Activated T-helper 9 cell treated with anti-CD3 and anti-CD28 coated beads, Interleukin-2, amount 50 U/mL, for 16 hours (primary cell): ENCODE measurements around the gene MYLK4.

Experiments
- DNase-seq: peaks from one replicate; pipeline ENCODE4 v3.0.0-alpha.2; 2020; ENCODE audit warnings: low read depth

MYLK4 gene

DNA sequence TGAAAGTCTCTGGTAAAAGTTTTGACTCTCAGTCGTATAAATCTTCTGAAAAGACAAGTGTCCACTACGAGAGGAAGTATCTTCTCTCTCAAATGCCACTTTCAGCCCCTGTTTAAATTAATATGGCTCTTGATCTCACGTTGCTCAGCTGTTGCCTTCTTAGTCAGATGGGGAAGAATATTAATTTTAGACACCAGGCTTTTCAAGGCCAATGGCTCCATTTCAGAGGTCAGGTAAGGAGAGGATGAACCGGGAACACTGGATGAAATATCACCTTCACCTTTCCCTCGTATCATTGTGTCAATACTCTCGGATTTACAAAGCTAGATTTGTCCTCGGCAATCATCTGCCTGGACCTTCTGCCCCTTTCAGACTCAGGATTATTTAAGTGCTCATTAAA lies at the start of gene MYLK4:
MYLK4 (minus strand) TSS at position 91 of the 400 bp plus-strand sequence. CDS start 1,628 bp downstream, outside the sequence.
- DNase-seq = no peak

DNA sequence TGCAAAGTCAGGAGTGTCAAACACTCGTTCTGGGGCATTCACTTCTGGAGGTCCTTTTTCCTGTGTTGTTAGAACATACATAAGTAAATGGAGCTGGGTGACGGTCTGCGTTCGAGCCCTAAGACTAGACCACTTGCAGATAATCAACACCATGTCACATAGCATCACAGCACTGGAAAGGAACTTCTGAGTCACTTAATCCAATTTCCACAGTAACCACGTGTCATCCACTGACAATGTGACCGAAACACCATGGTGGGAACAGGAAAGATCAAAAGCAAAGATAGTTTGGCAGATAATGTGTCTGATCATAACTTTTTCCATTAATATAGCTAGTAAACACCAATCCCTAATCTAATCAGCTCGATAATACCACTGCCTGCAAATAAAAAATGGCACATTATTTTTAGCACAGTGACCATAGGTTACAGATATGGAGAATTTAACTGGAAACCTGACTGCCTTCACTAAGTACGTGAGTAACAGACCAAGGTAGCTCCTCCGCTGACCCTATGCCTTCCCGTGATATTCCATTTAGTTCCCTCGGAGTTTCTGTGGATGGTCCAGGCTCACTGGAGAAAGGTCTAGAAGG lies 49.3 kb upstream of the MYLK4 start:
- DNase-seq = no peak

DNA sequence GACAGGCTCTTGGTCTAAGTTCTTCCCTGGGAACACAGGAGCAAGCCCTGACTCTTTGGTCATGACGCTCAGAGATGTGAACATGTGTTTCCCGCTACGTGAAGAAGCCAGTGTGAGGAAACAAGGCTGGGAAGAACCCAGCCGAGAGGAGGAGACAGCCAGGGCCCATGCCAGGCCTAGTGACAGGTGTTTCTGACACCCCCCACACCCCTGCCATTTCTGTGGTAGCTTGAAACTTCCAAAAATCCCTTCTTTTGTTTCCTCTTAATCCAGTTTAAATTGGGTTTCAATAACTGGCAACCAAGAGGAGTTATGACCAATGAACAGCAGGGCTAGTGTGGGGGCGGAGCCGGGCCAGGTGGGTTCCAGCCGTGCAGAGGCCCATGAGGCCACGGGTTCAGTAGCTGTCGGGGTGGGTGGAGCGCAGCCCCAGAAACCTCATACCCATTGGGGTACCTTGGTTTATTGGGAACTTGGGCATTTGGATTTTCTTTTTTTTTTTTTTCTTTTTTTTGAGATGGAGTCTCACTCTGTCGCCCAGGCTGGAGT lies 47.9 kb upstream of the MYLK4 start:
- no peak for DNase-seq

DNA sequence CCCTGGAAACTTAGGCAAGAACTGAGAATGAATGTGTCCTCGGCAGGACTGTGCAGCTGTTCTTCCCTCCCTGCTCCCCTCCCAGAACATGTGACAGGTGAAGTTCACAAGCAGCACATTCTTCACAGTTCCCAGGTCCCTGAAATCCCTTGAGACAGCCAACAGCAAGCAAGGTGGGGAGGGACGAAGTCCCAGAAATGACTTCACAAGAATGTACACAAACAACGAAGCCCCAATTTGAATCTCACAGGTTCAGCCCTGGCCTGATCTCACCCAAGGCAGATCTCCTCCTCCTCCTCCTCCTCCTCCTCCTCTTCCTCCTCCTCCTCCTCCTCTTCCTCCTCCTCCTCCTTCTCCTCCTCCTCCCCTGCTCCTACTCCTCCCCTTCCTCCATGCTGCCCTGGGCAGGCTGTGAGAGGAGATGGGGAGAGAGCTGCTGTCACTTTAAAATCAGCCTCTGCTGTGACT lies 46.9 kb upstream of the MYLK4 start:
- DNase-seq = no peak

DNA sequence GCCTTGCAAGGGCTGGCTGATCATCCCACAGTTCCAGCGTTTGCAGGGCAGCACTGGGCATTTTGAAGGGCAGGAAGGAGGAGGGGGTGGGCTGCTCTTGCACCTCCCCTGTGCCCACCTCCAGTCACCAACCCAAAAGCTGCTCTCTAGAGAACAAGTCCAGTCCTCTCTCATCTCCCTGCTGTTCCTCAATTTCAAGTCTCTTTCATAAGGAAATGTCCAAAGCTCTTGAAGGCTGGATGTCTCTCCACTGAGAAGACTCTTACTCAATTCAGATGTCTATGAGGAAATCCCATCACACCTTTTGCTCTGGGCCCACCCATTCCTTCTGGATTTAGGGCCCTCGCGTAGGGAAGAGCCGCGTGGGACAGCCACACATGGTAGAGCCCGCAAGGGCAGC lies 46.1 kb upstream of the MYLK4 start:
- DNase-seq = no peak

DNA sequence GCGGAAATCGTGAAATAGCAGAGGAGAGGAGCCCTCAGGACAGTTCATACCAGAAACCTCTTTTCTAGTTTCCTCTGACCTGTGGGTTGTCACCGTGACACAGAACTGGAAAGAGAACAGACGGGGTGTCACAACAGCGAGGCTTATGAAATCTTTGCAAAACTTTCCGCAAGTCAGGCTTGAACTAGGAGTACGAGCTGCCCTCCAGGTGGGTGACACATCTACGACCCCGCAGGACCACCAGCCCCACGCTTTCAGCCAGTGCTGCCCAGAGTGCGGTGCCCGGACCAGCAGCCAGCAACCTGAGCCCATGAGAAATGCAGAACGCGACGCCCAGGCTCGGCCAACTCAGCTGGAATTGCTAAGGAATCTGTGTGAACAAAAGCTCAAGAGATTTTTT lies 45.2 kb upstream of the MYLK4 start:
- no peak for DNase-seq

DNA sequence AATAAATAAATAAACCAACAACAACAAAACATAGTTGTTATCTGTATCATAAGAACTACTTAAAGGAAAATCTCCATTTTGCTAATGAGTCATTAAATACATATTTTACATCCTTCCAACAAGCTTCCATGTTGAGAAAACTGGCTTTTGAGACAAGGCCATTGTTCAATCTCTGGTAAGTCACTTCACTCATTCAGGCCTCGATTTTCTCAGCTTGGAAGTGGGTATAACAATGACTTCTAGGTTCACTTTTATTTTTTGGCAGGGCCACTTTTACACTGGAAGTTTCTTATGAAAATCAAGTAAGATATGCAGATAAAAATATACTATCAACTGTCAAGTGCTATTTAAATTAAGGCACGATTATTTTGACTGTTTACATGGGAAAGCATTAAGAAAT lies 44.4 kb upstream of the MYLK4 start:
- no peak for DNase-seq

DNA sequence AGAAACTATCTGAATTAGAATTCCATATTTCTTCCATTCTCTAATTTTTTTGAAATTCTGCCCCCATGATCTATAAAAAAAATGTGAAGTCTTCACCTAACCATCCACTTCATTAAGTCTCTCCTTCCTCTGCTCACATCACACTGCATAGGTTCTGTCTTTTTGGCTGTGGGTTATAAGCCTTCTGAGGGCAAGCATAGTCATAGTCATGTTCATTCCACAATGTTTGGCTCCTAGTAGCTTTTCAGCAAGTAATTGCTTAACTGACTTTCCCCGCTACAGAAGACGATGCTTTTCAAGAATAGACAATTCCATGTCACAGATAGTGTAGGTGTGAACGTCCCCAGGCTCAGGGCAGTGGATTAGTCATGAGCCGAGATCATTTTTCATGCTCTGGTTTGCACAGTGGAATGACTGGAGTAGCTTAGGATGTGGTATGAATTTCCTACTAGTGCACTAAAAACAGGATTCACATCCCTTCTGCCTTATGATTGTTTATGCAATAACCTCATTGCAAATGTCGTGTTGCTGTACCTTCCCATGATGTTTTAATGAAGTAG lies 43.5 kb upstream of the MYLK4 start:
- DNase-seq = no peak

DNA sequence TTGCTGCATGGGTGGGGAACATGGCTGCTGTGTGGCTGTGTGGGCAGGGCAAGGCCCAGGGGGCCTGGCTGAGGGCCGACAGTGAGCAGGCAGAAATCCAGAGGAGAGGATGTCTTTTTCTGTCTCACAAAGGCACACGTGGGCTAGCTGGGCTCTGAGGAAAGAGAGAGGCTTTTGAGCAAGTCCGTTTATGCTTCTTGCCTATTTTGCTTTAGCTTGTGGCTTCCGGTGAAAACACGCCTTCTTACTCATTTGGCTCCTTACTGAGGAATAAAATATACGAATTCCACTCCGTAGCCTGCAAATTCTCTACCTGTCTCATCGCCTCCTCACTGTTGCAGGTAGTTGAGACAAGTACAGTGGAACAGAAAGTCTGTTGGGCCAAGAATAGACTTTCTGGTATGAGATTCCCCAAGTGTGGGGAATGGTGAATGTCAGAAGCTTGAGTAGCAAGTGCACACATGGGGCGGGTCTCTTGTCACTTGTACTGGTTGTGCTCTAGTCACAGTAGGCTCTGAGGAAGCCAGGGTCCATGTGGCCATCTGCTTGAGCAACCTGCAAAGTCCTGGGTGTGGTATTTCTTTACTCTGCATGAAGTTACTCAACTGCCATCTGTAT lies 42.9 kb upstream of the MYLK4 start:
- DNase-seq = no peak

DNA sequence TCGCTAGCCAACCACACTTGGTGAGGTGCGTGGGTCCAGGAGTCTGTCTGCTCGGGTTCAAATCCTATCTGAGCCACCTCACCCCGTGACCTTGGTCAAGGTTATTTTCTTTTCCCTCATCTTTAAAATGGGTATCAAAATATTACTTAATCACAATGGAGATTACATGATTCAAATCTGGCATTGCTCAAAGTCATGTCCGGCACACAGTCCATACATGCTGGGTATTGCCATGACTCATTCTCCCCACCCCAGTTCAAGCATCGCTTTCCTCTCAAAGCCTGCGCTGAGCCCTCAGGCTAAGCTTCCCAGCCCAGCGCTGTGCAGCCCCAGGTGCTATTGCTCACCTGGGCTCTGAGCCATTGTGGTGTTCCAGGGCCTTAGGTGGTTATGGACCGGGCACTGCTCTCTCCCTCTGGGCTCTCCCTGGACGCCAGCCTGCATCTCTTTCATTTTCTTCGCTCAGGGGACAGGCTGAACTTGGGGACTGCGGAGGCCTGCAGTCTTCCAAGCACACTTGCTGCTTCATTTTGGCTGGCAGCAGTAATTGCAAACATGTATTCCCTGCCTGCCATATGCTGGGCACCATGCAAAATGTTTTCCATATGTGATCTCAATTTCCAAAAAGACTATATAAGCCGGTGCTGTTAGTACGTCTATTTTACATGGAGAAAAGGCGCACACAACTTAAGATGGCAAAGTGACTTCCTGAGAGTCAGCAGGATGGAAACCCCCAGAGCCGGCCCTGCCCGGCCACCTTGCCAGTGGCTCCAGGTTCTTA lies 41.8 kb upstream of the MYLK4 start:
- DNase-seq = no peak

DNA sequence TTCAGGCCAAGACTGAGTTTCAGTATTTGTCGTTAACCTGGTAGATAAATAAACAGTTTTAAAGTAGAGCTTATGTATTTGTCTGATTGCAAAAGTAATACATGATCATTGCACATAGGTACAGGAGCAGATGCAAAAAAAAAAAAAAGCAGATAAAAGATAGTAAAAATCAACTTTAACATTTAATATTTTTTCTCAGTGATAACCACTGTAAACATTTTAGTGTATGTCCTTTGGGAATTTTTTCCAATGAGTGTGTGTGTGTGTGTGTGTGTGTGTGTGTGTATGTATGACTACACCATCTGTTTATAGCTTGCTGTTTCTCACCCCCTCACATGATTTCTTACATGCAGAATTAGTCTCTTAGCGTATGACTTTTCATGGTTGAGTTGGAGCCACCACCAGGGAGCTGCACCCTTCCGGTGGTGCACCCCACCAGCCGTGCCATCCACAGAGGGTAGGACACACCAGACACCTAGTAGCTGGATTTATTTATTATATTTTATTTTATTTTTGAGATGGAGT lies 40.8 kb upstream of the MYLK4 start:
- DNase-seq = no peak

DNA sequence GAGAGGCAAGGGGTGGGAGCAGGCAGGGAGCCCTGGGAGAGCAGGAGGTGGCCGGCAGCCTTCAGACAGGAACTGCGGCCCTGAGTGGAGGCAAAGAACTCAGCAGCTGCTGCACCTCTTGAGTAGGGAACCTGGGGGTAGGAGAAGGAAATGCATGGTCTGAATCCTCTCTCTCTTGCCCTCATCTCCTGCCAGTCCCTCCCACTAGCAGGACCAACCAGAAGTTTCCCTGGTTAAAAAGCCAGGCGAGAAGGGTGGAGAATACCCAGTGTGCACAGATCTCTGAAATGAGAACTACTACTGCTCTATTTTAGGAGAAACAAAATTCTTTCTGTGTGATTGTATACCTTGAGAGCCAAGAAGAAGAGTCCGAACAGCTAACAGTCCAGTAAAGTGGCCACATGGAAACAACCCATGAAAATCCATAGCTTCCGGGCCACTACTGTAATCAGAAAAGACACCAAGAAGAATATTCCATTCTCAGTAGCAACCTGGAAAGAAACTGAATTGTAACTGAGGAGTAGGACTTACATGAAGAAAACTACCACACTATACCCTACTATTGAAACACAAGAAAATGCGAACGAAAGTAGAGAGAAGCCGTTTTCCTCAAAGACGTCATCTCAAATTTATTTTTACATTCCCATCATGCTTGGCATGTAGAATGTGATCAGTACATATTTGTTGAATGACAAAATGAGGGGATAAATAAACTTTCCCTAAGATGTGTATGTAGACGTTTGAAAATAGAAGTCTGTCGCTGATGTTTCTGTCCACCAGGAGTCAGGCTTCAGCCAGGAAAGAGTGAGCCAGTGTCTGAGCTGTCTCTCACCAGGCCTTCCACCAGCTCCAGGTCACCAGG lies 40.1 kb upstream of the MYLK4 start:
- DNase-seq = no peak

DNA sequence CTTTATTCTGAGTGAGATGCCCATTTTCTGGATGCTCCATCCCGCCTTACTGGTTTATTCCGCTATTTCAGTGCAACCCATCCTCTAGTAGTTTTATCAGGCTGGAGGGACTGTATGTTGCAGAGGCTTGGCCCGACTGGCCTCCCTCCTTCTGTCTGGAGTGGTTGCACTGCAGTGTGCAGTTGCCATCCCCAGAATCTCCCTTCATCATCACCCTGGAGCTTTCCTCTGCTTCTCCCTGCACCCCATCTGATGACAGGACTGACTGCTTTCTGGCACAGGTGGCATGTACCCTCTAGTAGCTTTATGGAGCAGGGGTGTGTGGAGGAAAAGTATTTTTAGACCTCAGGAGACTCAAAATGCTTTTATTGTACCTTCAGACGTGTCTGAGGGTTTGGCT lies 35.5 kb upstream of the MYLK4 start:
- no peak for DNase-seq

DNA sequence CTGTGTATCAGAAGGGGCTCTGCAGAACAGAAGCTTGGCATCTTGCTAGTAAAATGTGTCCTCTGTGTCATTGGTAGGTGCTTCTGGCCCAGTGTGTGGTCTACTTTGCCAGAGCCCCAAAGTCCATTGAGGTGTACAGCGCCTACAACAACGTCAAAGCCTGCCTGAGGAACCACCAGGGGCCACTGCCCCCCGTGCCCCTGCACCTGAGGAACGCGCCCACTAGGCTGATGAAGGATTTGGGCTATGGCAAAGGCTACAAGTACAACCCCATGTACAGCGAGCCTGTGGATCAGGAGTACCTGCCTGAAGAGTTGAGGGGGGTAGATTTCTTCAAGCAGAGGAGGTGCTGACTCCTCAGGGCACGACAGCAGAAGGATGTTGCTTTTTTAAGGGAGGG lies 34.2 kb upstream of the MYLK4 start:
- no peak for DNase-seq

DNA sequence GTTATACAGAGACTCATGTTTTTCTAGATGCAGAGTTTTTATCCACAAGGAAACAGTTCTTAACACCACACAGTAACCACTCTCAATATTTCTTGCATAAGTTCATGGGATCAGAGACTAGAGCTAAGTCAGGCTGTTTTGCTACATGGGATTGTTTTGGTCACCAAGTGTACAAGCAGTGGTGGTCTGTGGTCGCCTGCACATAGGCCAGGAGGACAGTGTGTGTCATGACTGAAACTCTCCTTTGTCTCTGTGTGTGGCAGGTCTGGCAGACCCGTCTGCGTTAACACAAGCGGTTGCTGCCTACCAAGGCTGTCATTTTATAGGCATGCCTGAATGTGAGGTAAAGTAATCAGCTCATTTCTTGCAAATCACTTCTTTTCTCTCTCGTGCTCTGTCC lies 33.3 kb upstream of the MYLK4 start:
- no peak for DNase-seq

DNA sequence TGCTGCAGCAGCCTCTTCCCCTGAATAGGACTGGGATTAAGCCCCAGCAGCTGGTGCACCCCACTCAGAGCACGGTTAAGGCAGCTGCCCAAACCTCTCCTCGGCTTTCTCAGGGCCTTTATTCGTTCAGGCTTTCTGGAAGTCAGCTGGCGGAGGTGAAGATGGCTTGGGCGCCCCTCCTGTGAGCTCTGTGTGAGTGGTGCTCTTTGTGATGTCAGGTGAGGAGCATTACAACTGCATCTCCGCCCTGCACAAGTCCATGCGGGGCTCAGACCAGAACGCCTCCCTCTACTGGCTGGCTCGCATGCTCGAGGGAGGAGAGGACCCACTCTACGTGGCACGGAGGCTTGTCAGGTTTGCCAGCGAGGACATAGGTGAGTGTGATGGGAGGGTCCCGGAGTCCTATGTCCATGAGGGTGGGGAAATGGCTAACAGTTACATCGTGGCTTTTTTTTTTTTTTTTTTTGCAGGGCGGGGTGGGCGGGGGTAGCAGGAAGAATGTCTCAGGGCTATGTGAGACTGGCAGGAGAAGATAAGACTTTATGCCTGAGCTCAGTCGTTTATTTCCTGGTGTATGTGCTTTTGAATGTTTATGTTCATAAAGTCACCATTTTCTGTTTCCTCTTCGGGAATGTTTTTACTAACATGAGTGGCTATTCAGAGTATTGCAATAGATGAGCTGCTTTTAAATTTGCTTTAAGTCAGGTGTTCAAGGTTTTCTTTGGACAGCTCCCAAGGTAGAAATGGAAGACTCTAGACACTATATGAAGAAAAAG lies 32.7 kb upstream of the MYLK4 start:
- DNase-seq = no peak

DNA sequence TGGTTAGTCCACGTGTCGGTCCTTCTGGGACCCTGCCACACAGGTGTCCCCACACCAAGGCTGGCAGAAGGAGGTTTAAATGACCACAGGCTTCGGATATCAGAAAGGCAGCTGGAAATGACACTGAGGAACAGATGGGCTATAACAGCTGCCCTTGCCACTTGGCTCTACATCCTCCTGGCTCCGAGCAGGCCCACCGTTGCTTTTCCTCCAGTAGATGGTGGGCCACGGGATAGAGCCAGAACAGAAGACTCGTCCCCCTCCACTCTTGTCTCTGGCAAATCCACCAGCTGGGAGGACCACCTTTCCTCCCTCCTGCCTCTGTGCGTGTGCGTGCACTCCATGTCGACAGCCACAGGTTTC lies 32.1 kb upstream of the MYLK4 start:
- no peak for DNase-seq

DNA sequence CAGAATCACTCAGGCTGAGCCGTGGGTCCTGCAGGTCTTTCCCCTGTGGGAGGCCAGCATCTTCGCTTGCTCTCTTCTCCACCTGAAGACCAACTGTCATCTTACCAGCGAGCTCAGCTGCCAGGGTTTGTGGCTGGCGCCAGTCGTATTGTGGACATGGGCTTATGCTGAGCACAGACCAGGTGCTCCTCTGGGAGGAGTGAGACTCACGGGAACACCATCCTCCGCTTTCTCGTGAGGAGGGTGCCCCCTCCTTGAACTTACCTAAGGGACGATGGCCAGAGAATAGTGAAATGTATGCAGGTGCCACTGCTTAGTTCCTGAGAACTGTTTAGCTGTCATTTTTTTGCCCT lies 31.6 kb upstream of the MYLK4 start:
- no peak for DNase-seq

DNA sequence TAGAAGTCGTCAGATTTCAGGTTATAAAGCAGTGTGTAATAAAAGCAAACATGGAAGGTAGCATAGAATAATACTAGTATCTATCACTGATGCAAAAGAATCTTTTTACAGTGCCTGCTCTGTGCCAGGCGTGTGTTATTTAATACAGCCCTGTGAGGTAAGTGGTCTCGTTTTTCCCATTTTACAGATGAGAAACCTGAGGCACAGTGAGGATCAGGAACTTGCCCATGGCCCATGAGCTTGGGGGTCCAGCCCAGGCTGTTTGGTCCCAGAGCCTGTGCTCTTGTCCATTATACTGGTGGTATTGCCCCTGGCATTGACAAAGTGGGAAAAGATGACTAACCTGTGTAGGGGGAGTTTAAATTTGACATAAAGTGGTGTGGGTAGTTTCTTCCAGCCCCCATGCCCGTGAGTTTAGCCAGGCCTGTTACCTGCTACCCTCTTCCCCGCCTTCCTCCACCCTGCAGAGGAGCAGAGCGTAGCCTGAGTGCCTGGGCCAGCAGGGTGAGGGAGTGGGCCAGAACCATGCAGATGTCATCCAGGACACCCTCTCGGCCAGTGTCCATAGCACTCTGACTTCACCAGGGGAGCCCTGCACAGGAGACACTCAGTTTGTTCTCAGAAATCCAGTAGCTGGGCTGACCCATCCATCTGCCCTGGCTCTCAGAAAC lies 31.1 kb upstream of the MYLK4 start:
- no peak for DNase-seq

DNA sequence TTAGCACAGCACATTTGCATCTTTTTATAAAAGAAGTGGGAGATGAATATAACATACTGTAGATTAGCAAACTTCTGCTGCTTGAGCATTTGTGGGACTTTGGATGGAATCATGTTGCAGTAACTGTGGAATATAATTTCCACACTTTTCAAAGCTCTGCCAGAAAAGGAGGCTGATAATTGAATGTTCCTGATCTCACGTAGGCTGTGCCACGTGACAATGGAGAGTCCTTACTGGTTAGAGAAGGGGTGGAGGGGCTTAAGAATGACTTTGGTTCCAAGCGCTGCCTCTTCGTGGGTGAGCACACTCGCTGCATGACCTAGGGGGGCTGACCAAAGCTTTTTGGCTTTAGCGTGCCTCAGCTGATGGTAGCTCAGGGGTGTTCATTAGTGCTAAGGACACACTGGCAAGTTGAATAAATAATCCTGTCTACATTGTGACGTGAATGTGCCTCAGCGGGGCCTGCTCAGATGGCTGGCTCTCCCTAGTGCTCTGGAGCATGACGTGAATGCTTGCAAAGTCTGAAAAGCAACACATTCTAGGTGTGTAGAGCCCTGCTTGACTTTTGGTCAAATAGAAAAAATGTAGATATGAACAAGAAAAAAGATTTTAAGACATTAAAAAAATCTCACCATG lies 29.5 kb upstream of the MYLK4 start:
- DNase-seq = no peak
